HepG2 (cell line): ENCODE measurements around the gene GRK6. TPM values are rescaled to one million over a fixed set of nuclear protein-coding genes. Genes with fewer than 3 reads are reported as not detected.
A peak's percentile ranks its signal among the peaks of the same experiment; 100 is the strongest.

ENCODE experiments used
- ADNP ChIP-seq: sonication (generic); formaldehyde crosslinking; IDR thresholded peaks from 2 replicates; pipeline ENCODE4 v1.4.0; 2020; ENCODE audit warnings: missing genetic modification reagents
- DMAP1 ChIP-seq: IDR thresholded peaks from 2 replicates; pipeline ENCODE4 v1.6.1; 2016
- HMGA1 ChIP-seq: sonication (generic); formaldehyde crosslinking; conservative IDR thresholded peaks from 2 replicates; pipeline ENCODE4 v1.4.0; 2020; ENCODE audit warnings: missing genetic modification reagents
- KDM2A ChIP-seq: sonication (generic); formaldehyde crosslinking; IDR thresholded peaks from 2 replicates; pipeline ENCODE4 v1.4.0; 2020; ENCODE audit warnings: low read depth, missing genetic modification reagents, borderline replicate concordance
- MBD4 ChIP-seq: IDR thresholded peaks from 2 replicates; pipeline ENCODE4 v1.6.1; 2012; ENCODE audit warnings: low read length, inconsistent platforms, borderline replicate concordance
- PHF21A ChIP-seq: sonication (generic); formaldehyde crosslinking; IDR thresholded peaks from 2 replicates; pipeline ENCODE4 v1.5.0; 2020; ENCODE audit warnings: mild to moderate bottlenecking, missing genetic modification reagents
- RBM22 ChIP-seq: fragments of 200-400 bp; formaldehyde crosslinking; optimal IDR thresholded peaks from 2 replicates; pipeline ENCODE3; 2017; ENCODE audit warnings: mild to moderate bottlenecking, low read length, moderate library complexity
- SP1 ChIP-seq, 2 experiments: fragments of 450-650 bp in 1 of 2; sonication (generic) in 1 of 2; formaldehyde crosslinking in 1 of 2; IDR thresholded peaks; 2 replicates each; pipeline versions ENCODE4 v1.4.0 to v1.6.1; 2016 to 2020; ENCODE audit warnings: missing genetic modification reagents in 1 of 2
- U2AF2 ChIP-seq: fragments of 200-400 bp; formaldehyde crosslinking; IDR thresholded peaks from 2 replicates; pipeline ENCODE4 v1.6.1; 2017; ENCODE audit warnings: low read depth, mild to moderate bottlenecking, low read length
- ZNF263 ChIP-seq: sonication (generic); formaldehyde crosslinking; IDR thresholded peaks from 2 replicates; pipeline ENCODE4 v1.4.0; 2020; ENCODE audit warnings: missing genetic modification reagents
- ZNF292 ChIP-seq: sonication (generic); formaldehyde crosslinking; IDR thresholded peaks from 2 replicates; pipeline ENCODE4 v1.8.1; 2022; ENCODE audit warnings: mild to moderate bottlenecking, low read depth, missing genetic modification reagents, borderline replicate concordance
- ZNF296 ChIP-seq: sonication (generic); formaldehyde crosslinking; conservative IDR thresholded peaks from 2 replicates; pipeline ENCODE4 v1.5.0; 2020; ENCODE audit warnings: mild to moderate bottlenecking, missing genetic modification reagents
- ZNF431 ChIP-seq: sonication (generic); formaldehyde crosslinking; IDR thresholded peaks from 2 replicates; pipeline ENCODE4 v1.9.0; 2022; ENCODE audit warnings: missing genetic modification reagents, low read depth, mild to moderate bottlenecking, borderline replicate concordance
- ZNF557 ChIP-seq: sonication (generic); formaldehyde crosslinking; IDR thresholded peaks from 2 replicates; pipeline ENCODE4 v1.4.0; 2020; ENCODE audit warnings: missing genetic modification reagents
- ZNF768 ChIP-seq: sonication (generic); formaldehyde crosslinking; IDR thresholded peaks from 2 replicates; pipeline ENCODE4 v1.4.0; 2020; ENCODE audit warnings: missing genetic modification reagents
- ZNF788 ChIP-seq: sonication (generic); formaldehyde crosslinking; IDR thresholded peaks from 2 replicates; pipeline ENCODE4 v1.5.0; 2020; ENCODE audit warnings: mild to moderate bottlenecking, missing genetic modification reagents, borderline replicate concordance
- polyA plus RNA-seq, 8 experiments: library from polyadenylated mRNA; depleted of rRNA in 3 of 8; stranded (reverse) in 7 of 8; unstranded in 1 of 8; fragments of >200 nt; fragmentation: Illumina TruSeq in 4 of 8; extraction: Trizol in 4 of 8; gene quantifications; 2 replicates each; pipeline versions ENCODE4 v1.2.1 to v1.2.3, GENCODE V29; 2011 to 2016; ENCODE audit warnings: low read depth in 4 of 8, missing spikeins in 1 of 8, mixed read lengths in 1 of 8; ENCODE audit not compliant: insufficient read depth in 1 of 8
- total RNA-seq, 5 experiments: library from RNA; depleted of rRNA; stranded (reverse); fragments of >200 nt; fragmentation: Illumina TruSeq; extraction: Trizol; gene quantifications; 2 replicates each; pipeline ENCODE4 v1.2.3, GENCODE V29; 2016; ENCODE audit warnings: low read depth in 1 of 5
- TF ChIP-seq, protein P1 (sequence below): sonication (generic); formaldehyde crosslinking; IDR thresholded peaks from 2 replicates; pipeline ENCODE4 v1.8.1; 2023; ENCODE audit warnings: mild to moderate bottlenecking, missing genetic modification reagents
- TF ChIP-seq, protein P2 (sequence below): IDR thresholded peaks from 2 replicates; pipeline ENCODE4 v1.6.1; 2016; ENCODE audit warnings: low read depth
- TF ChIP-seq, protein P3 (sequence below): sonication (generic); formaldehyde crosslinking; conservative IDR thresholded peaks from 2 replicates; pipeline ENCODE4 v1.4.0; 2020; ENCODE audit warnings: missing genetic modification reagents
- TF ChIP-seq, protein P4 (sequence below), 2 experiments: fragments of 450-650 bp in 1 of 2; sonication (generic) in 1 of 2; formaldehyde crosslinking; IDR thresholded peaks; 2 replicates each; pipeline versions ENCODE4 v1.5.0 to v1.8.0; 2020 to 2022; ENCODE audit warnings: mild to moderate bottlenecking in 1 of 2, missing genetic modification reagents in 1 of 2
- TF ChIP-seq, protein P5 (sequence below): sonication (generic); formaldehyde crosslinking; IDR thresholded peaks from 2 replicates; pipeline ENCODE4 v1.4.0; 2020; ENCODE audit warnings: missing genetic modification reagents
- TF ChIP-seq, protein P6 (sequence below): conservative IDR thresholded peaks from 2 replicates; pipeline ENCODE4 v1.6.1; 2018; ENCODE audit warnings: missing genetic modification reagents

GRK6 gene
- total and polyA plus RNA-seq, 2 of the 13 experiments (the other 11 are each of a cell fraction or from before 2014, with no cell fraction given) = 13.2 to 19.9 TPM

DNA sequence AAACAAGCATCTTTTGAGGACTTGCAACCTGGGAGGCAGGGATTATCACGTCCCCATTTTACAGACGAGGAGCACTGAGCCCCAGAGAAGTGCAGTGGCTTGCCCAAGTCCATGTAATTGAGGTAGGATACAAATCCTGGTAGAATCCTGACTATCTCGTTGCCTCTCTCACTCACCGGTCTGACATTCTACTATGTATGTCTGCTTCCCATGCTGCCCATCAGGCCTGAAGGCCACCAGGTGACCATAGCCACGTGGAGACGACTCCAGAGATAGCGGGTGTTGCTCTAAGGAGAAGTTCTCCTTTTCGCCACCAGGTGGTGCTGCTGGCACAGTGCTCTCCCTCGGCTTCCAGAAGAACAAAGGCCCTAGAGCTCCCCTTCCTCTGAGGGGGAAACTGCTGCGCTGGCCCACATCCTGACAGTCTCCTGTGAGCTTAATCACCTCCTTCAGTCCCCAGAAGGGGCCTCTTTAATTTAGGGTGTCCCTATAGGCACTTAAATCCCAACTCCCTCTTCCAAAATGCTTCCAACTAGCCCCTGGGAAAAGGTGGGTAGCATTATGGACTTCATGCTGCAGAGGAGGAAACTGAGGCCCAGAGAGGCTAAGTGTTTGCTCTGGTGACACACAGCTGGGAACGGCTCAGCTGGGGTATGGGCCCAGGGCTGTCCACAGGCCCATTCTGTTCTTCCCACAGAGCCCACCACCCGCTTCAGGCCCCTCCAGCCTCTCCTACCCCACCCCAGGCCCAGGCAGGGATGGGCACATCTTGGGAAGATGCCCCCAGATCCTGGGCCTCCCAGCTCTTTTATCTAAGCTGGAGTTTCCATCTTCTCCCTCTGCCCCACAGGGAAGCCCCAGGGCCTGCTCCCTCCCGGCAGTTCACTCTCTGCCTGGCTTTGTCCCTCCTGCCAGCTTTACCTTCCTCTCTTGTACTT, 35.8 kb upstream of the GRK6 start (continued):
- TF ChIP-seq ZNF431 (CRISPR knock-in tag) (0 out of 2 replicates have a peak, but pooled peaks have one; percentile 54), SP1 (IDR thresholded peaks at IDR 0.05) (no peak), SP1 (CRISPR knock-in tag; IDR thresholded peaks at IDR 0.05) (0 out of 2 replicates have a peak, but pooled peaks have one; percentile 23), MBD4 (no peak), U2AF2 (no peak), ZNF263 (CRISPR knock-in tag) (peak; percentile 55; the same call in 1 of the 2 replicates), ZNF788 (CRISPR knock-in tag) (no peak), RBM22 (no peak), ZNF557 (CRISPR knock-in tag) (no peak), ZNF292 (CRISPR knock-in tag) (no peak), ADNP (CRISPR knock-in tag) (no peak), ZNF296 (CRISPR knock-in tag) (peak; percentile 71), ZNF768 (CRISPR knock-in tag) (peak; percentile 92), KDM2A (peak; percentile 73), HMGA1 (CRISPR knock-in tag) (no peak), PHF21A (0 out of 2 replicates have a peak, but pooled peaks have one; percentile 47), DMAP1 (CRISPR knock-in tag) (peak; percentile 66; the same call in 1 of the 2 replicates)
- TF ChIP-seq, protein P1, sequence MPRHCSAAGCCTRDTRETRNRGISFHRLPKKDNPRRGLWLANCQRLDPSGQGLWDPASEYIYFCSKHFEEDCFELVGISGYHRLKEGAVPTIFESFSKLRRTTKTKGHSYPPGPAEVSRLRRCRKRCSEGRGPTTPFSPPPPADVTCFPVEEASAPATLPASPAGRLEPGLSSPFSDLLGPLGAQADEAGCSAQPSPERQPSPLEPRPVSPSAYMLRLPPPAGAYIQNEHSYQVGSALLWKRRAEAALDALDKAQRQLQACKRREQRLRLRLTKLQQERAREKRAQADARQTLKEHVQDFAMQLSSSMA (CRISPR knock-in tag) = no peak
- TF ChIP-seq, protein P2, sequence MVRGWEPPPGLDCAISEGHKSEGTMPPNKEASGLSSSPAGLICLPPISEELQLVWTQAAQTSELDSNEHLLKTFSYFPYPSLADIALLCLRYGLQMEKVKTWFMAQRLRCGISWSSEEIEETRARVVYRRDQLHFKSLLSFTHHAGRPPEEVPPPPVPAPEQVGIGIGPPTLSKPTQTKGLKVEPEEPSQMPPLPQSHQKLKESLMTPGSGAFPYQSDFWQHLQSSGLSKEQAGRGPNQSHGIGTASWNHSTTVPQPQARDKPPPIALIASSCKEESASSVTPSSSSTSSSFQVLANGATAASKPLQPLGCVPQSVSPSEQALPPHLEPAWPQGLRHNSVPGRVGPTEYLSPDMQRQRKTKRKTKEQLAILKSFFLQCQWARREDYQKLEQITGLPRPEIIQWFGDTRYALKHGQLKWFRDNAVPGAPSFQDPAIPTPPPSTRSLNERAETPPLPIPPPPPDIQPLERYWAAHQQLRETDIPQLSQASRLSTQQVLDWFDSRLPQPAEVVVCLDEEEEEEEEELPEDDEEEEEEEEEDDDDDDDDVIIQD (CRISPR knock-in tag) = 0 out of 2 replicates have a peak, but pooled peaks have one; percentile 30
- TF ChIP-seq, protein P3, sequence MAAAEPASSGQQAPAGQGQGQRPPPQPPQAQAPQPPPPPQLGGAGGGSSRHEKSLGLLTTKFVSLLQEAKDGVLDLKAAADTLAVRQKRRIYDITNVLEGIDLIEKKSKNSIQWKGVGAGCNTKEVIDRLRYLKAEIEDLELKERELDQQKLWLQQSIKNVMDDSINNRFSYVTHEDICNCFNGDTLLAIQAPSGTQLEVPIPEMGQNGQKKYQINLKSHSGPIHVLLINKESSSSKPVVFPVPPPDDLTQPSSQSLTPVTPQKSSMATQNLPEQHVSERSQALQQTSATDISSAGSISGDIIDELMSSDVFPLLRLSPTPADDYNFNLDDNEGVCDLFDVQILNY = no peak
- TF ChIP-seq, protein P4, sequence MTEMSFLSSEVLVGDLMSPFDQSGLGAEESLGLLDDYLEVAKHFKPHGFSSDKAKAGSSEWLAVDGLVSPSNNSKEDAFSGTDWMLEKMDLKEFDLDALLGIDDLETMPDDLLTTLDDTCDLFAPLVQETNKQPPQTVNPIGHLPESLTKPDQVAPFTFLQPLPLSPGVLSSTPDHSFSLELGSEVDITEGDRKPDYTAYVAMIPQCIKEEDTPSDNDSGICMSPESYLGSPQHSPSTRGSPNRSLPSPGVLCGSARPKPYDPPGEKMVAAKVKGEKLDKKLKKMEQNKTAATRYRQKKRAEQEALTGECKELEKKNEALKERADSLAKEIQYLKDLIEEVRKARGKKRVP (CRISPR knock-in tag; IDR thresholded peaks at IDR 0.05) = no peak
- TF ChIP-seq, protein P5, sequence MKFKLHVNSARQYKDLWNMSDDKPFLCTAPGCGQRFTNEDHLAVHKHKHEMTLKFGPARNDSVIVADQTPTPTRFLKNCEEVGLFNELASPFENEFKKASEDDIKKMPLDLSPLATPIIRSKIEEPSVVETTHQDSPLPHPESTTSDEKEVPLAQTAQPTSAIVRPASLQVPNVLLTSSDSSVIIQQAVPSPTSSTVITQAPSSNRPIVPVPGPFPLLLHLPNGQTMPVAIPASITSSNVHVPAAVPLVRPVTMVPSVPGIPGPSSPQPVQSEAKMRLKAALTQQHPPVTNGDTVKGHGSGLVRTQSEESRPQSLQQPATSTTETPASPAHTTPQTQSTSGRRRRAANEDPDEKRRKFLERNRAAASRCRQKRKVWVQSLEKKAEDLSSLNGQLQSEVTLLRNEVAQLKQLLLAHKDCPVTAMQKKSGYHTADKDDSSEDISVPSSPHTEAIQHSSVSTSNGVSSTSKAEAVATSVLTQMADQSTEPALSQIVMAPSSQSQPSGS (CRISPR knock-in tag) = 0 out of 2 replicates have a peak, but pooled peaks have one; percentile 58
- TF ChIP-seq, protein P6, sequence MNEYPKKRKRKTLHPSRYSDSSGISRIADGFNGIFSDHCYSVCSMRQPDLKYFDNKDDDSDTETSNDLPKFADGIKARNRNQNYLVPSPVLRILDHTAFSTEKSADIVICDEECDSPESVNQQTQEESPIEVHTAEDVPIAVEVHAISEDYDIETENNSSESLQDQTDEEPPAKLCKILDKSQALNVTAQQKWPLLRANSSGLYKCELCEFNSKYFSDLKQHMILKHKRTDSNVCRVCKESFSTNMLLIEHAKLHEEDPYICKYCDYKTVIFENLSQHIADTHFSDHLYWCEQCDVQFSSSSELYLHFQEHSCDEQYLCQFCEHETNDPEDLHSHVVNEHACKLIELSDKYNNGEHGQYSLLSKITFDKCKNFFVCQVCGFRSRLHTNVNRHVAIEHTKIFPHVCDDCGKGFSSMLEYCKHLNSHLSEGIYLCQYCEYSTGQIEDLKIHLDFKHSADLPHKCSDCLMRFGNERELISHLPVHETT (CRISPR knock-in tag) = 0 out of 2 replicates have a peak, but pooled peaks have one; percentile 27
